ENCODE data around the gene BABAM2. TPM values are rescaled to one million over a fixed set of nuclear protein-coding genes. Genes with fewer than 3 reads are reported as not detected.

The BABAM2 gene
- total and polyA plus RNA-seq, 10 of the 15 experiments (the other 5 are each of a cell fraction or from before 2014, with no cell fraction given): 30.7 to 59.9 (median 44.5) TPM

DNA sequence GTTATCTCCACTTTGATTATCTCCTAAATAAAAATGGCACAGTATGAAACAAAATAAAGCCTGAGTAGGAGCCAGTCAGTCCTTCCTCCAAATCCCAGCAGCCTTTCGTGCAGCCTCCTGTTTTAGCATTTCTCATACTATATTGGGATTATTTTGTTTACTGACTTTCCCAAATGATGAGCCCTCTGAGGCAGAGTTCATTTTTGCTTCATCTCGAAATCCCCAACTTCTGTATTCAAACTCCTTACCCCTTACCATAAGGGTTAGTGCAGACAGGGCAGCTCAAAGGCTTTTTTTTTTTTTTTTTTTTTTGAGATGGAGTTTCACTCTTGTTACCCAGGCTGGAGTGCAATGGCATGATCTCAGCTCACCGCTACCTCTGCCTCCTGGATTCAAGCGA, 388.8 kb downstream of the BABAM2 start:
- ChIA-PET POLR2A (interaction anchor here (0.7 kb wide), 1 partner anchor 27 kb away, joined by 3 read pairs; no protein-coding TSS in a partner anchor), SMC1A (ENCODE audit: uncharacterized antibody, unreplicated experiment) (no interaction called here), CTCF (interaction anchor here (0.7 to 1.1 kb wide), 2 partner anchors 11 to 177 kb away, joined by 3 read pairs; no protein-coding TSS in a partner anchor), RAD21 (ENCODE audit: unreplicated experiment) (interaction anchor here (1.0 kb wide), 1 partner anchor 86 kb away, joined by 5 read pairs; no protein-coding TSS in a partner anchor)
- no peak overlapping the region for H3K9ac ChIP-seq (ENCODE audit: control insufficient read depth, insufficient read depth, low read length)
- no peak overlapping the region for H2AFZ ChIP-seq (ENCODE audit: control insufficient read depth, low read depth, low read length)
- H3K4me2 ChIP-seq (ENCODE audit: control insufficient read depth, insufficient read depth): no peak overlapping the region
- H3K27ac ChIP-seq (ENCODE audit: control insufficient read depth, insufficient read depth): no peak overlapping the region
- H3K79me2 ChIP-seq (ENCODE audit: control insufficient read depth, insufficient read depth, low read length): no peaks in the 10 kb centered on the region
- TF ChIP-seq SIN3A (IDR thresholded peaks at IDR 0.05; ENCODE audit: low read depth, low read length) (no peak), ZNF24 (IDR thresholded peaks at IDR 0.05) (no peak), SIX5 (IDR thresholded peaks at IDR 0.05; ENCODE audit: low read depth, low read length, severe bottlenecking) (no peak), BHLHE40 (IDR thresholded peaks at IDR 0.05; ENCODE audit: borderline replicate concordance in 1 of 2, low read depth in 2 of 2, low read length in 1 of 2) (no peak), CREM (IDR thresholded peaks at IDR 0.05; ENCODE audit: low read depth) (no peak), HDGF (IDR thresholded peaks at IDR 0.05) (no peak), TBL1XR1 (IDR thresholded peaks at IDR 0.05; ENCODE audit: low read depth, low read length) (no peak), ZNF207 (IDR thresholded peaks at IDR 0.05; ENCODE audit: borderline replicate concordance) (no peak), RAD51 (IDR thresholded peaks at IDR 0.05) (no peak), TCF7 (IDR thresholded peaks at IDR 0.05; ENCODE audit: borderline replicate concordance) (no peak), NR2F1 (conservative IDR thresholded peaks at IDR 0.05) (no peak), JUND (IDR thresholded peaks at IDR 0.05; ENCODE audit: low read depth, low read length) (no peak), SMAD5 (IDR thresholded peaks at IDR 0.05; ENCODE audit: low read depth) (no peak), NR2C1 (IDR thresholded peaks at IDR 0.05) (no peak), ZNF217 (IDR thresholded peaks at IDR 0.05) (no peak), RELA (IDR thresholded peaks at IDR 0.05; ENCODE audit: borderline replicate concordance, partially characterized antibody) (no peak)
- TF ChIP-seq, protein P1, sequence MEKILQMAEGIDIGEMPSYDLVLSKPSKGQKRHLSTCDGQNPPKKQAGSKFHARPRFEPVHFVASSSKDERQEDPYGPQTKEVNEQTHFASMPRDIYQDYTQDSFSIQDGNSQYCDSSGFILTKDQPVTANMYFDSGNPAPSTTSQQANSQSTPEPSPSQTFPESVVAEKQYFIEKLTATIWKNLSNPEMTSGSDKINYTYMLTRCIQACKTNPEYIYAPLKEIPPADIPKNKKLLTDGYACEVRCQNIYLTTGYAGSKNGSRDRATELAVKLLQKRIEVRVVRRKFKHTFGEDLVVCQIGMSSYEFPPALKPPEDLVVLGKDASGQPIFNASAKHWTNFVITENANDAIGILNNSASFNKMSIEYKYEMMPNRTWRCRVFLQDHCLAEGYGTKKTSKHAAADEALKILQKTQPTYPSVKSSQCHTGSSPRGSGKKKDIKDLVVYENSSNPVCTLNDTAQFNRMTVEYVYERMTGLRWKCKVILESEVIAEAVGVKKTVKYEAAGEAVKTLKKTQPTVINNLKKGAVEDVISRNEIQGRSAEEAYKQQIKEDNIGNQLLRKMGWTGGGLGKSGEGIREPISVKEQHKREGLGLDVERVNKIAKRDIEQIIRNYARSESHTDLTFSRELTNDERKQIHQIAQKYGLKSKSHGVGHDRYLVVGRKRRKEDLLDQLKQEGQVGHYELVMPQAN (conservative IDR thresholded peaks at IDR 0.05): no peak
- BruUV-seq (replicated peaks): no TSS peak
- no peaks in the 10 kb centered on the region for H4K20me1 ChIP-seq (ENCODE audit: control insufficient read depth, insufficient read depth)
- H3K36me3 ChIP-seq (ENCODE audit: control insufficient read depth in 2 of 2, insufficient read depth in 2 of 2, low read length in 1 of 2): no peaks in the 10 kb centered on the region
- 92% methylated on average over 4 of the region's 4 CpGs for WGBS (ENCODE audit: insufficient coverage, insufficient replicate concordance, low lambda C conversion rate, missing lambda C conversion rate)
- no peaks in the 10 kb centered on the region for H3K9me3 ChIP-seq (replicated peaks; ENCODE audit: control insufficient read depth, insufficient read depth, low read length)
- intact Hi-C loops (cut with micrococcal nuclease; ENCODE audit: unreplicated experiment) (no loop called here), in situ Hi-C loops (cut with MboI) (no loop called here)
- ATAC-seq (no peak), DNase-seq (ENCODE audit: low read depth, low spot score) (no peak), FAIRE-seq (no peak)
- peaks cover 16% of the 10 kb centered on the region for H3K4me1 ChIP-seq (ENCODE audit: control insufficient read depth, insufficient read depth, low read length)
- H3K4me3 ChIP-seq: no peak overlapping the region
- H3K27me3 ChIP-seq (replicated peaks in 1 of 2; ENCODE audit: control insufficient read depth in 2 of 2, insufficient read depth in 2 of 2, low read length in 1 of 2): no peaks in the 10 kb centered on the region
